ENCODE results near the gene KCNB1.

Gene KCNB1

GRCh38 chr20:49335476-49335875, 147.0 kb downstream of the KCNB1 start:
- no peaks in the 10 kb centered on the region for H3K36me3 Mint-ChIP-seq (ENCODE audit: low read depth)
- no peak for TF ChIP-seq CTCF (IDR thresholded peaks at IDR 0.05; ENCODE audit: unreplicated experiment in 3 of 3)
- H3K27me3 Mint-ChIP-seq (ENCODE audit: low read depth), result peaks cover 30% of the 10 kb centered on the region
- no peaks in the 10 kb centered on the region for H3K9me3 Mint-ChIP-seq
- no peaks in the 10 kb centered on the region for H3K4me1 Mint-ChIP-seq
- no peak overlapping the region for H3K27ac Mint-ChIP-seq
- no peak overlapping the region for H3K4me3 Mint-ChIP-seq

GRCh38 chr20:49330701-49331615, 151.5 kb downstream of the KCNB1 start:
- H3K36me3 Mint-ChIP-seq (ENCODE audit: low read depth), result no peaks in the 10 kb centered on the region
- H3K27ac Mint-ChIP-seq, result no peak overlapping the region

GRCh38 chr20:49328790-49329189, 153.7 kb downstream of the KCNB1 start:
- peaks cover 13% of the 10 kb centered on the region for H3K4me1 Mint-ChIP-seq
- TF ChIP-seq CTCF (IDR thresholded peaks at IDR 0.05; ENCODE audit: unreplicated experiment in 3 of 3), result no peak
- peaks cover 51% of the 10 kb centered on the region for H3K27me3 Mint-ChIP-seq (ENCODE audit: low read depth)
- no peaks in the 10 kb centered on the region for H3K9me3 Mint-ChIP-seq
- no peak overlapping the region for H3K4me3 Mint-ChIP-seq
- H3K27ac Mint-ChIP-seq, result no peak overlapping the region
- H3K36me3 Mint-ChIP-seq (ENCODE audit: low read depth), result no peaks in the 10 kb centered on the region

More at GRCh38 chr20:49330701-49331615, 151.5 kb downstream of the KCNB1 start:
- Mint-ChIP-seq H3K9me3 (no peaks in the 10 kb centered on the region), H3K27me3 (ENCODE audit: low read depth) (peaks cover 46% of the 10 kb centered on the region), H3K4me1 (peaks cover 5% of the 10 kb centered on the region), H3K4me3 (no peak overlapping the region)
- TF ChIP-seq CTCF (IDR thresholded peaks at IDR 0.05; ENCODE audit: unreplicated experiment in 3 of 3), result no peak

GRCh38 chr20:49326026-49326425, 156.4 kb downstream of the KCNB1 start:
- Mint-ChIP-seq H3K36me3 (ENCODE audit: low read depth) (no peaks in the 10 kb centered on the region), H3K27ac (peak overlapping the region in 2 of 3 experiments; percentile 40 to 77), H3K9me3 (no peaks in the 10 kb centered on the region), H3K4me1 (peaks cover 16% of the 10 kb centered on the region), H3K4me3 (peak overlapping the region in 1 of 3 experiments; percentile 9), H3K27me3 (ENCODE audit: low read depth) (peaks cover 60% of the 10 kb centered on the region)
- no peak for TF ChIP-seq CTCF (IDR thresholded peaks at IDR 0.05; ENCODE audit: unreplicated experiment in 3 of 3)

GRCh38 chr20:49324306-49324705, 158.2 kb downstream of the KCNB1 start:
- Mint-ChIP-seq H3K36me3 (ENCODE audit: low read depth) (no peaks in the 10 kb centered on the region), H3K9me3 (no peaks in the 10 kb centered on the region), H3K4me1 (peaks cover 17% of the 10 kb centered on the region), H3K27ac (peak overlapping the region in 1 of 3 experiments; percentile 10), H3K4me3 (no peak overlapping the region), H3K27me3 (ENCODE audit: low read depth) (peaks cover 63% of the 10 kb centered on the region)
- TF ChIP-seq CTCF (IDR thresholded peaks at IDR 0.05; ENCODE audit: unreplicated experiment in 3 of 3), result no peak

All from nephron (organoid).